Activated CD4-positive, alpha-beta T cell treated with anti-CD3 and anti-CD28 coated beads, Interleukin-2, amount 10 ng/mL, durations not matched to agents 24 days and 14 days (primary cell): ENCODE data around the gene CDYL. TPM values are rescaled to one million over a fixed set of nuclear protein-coding genes. Genes with fewer than 3 reads are reported as not detected.

ENCODE experiments used
- DNase-seq: peaks from one replicate; pipeline ENCODE4 v3.0.0; 2022
- H3K27ac Mint-ChIP-seq: one replicate; pipeline ENCODE4 v1.8.0; 2022; ENCODE audit warnings: mild to moderate bottlenecking, mixed read lengths
- H3K27me3 Mint-ChIP-seq: one replicate; pipeline ENCODE4 v1.8.0; 2022; ENCODE audit warnings: mixed read lengths
- H3K36me3 Mint-ChIP-seq: one replicate; pipeline ENCODE4 v1.8.0; 2022; ENCODE audit warnings: low read depth, mild to moderate bottlenecking, mixed read lengths
- H3K4me1 Mint-ChIP-seq: one replicate; pipeline ENCODE4 v1.8.0; 2021; ENCODE audit warnings: mixed read lengths
- H3K4me3 Mint-ChIP-seq: one replicate; pipeline ENCODE4 v1.8.0; 2022; ENCODE audit warnings: mild to moderate bottlenecking, moderate library complexity, mixed read lengths
- H3K9me3 Mint-ChIP-seq: one replicate; pipeline ENCODE4 v1.8.0; 2021; ENCODE audit warnings: mixed read lengths
- intact Hi-C: fragments of 100-400 bp; cut with micrococcal nuclease; formaldehyde crosslinking; loops from one replicate; pipeline ENCODE4 v1.15.1; 2023
- total RNA-seq: library from RNA; stranded (reverse); gene quantifications from 2 replicates; pipeline ENCODE4 v1.2.3, GENCODE V29; 2022

Gene CDYL
- total RNA-seq, 1 donor from 2014 or later, result 23.4 TPM

DNA sequence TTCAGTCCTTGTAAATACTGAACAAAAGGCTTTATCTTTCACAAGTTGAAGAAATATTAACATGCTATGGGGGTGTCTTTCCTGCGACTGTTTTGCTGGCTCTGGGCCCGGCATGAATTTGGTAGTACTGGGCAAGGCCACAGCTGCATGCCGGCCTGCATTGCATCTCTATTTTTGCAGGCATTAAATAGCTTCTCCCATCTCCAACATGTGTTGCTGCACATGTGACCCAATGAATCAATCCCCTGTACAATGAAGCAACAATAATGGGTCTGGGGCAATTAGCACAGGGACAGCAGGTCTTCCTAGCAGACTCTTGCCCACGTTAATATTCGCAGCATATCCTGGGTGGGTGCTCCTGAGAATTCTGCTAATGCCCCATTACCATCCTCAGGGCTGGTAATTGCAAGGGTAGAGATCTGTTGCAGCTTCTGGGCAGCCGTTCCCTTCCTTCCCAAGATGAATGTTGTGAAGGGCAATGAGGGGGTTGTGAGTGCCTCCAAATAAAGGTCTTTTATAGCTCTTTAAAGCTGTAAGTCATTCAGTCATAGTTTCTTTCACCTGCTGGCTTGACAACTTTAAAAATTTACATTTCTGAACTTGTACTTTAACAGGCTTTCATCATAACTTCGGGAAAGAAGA, 24.3 kb upstream of the CDYL start:
- peaks cover 3% of the 10 kb centered on the region for H3K9me3 Mint-ChIP-seq
- H3K4me3 Mint-ChIP-seq, result no peak overlapping the region
- H3K27ac Mint-ChIP-seq, result no peak overlapping the region
- H3K36me3 Mint-ChIP-seq, result no peaks in the 10 kb centered on the region
- H3K27me3 Mint-ChIP-seq, result peaks cover 18% of the 10 kb centered on the region
- DNase-seq, result no peak
- H3K4me1 Mint-ChIP-seq, result no peaks in the 10 kb centered on the region
- intact Hi-C loops, result no loop called here

GRCh38 chr6:4756247-4756646, 20.0 kb upstream of the CDYL start:
- Mint-ChIP-seq H3K4me1 (no peaks in the 10 kb centered on the region), H3K9me3 (peaks cover 3% of the 10 kb centered on the region), H3K36me3 (no peaks in the 10 kb centered on the region), H3K4me3 (no peak overlapping the region), H3K27ac (no peak overlapping the region), H3K27me3 (peaks cover 15% of the 10 kb centered on the region)
- DNase-seq, result no peak
- intact Hi-C loops, result no loop called here

- Mint-ChIP-seq H3K27me3 (peaks cover 12% of the 10 kb centered on the region), H3K4me3 (no peak overlapping the region), H3K36me3 (no peaks in the 10 kb centered on the region), H3K9me3 (peaks cover 13% of the 10 kb centered on the region), H3K4me1 (no peaks in the 10 kb centered on the region), H3K27ac (no peak overlapping the region)
- intact Hi-C loops, result no loop called here
- no peak for DNase-seq
These were observed 16.2 kb upstream of the CDYL start for GRCh38 chr6:4759997-4760396.

GRCh38 chr6:4760773-4761172, 15.4 kb upstream of the CDYL start:
- H3K36me3 Mint-ChIP-seq, result no peaks in the 10 kb centered on the region
- H3K9me3 Mint-ChIP-seq, result peaks cover 10% of the 10 kb centered on the region
- H3K27me3 Mint-ChIP-seq, result peaks cover 9% of the 10 kb centered on the region
- DNase-seq, result no peak
- intact Hi-C loops, result no loop called here
- no peaks in the 10 kb centered on the region for H3K4me1 Mint-ChIP-seq
- H3K4me3 Mint-ChIP-seq, result no peak overlapping the region
- no peak overlapping the region for H3K27ac Mint-ChIP-seq

GRCh38 chr6:4762294-4762693, 13.9 kb upstream of the CDYL start:
- Mint-ChIP-seq H3K27me3 (peaks cover 6% of the 10 kb centered on the region), H3K27ac (no peak overlapping the region), H3K4me3 (no peak overlapping the region), H3K9me3 (peaks cover 10% of the 10 kb centered on the region), H3K36me3 (no peaks in the 10 kb centered on the region), H3K4me1 (no peaks in the 10 kb centered on the region)
- DNase-seq, result no peak
- intact Hi-C loops, result no loop called here

DNA sequence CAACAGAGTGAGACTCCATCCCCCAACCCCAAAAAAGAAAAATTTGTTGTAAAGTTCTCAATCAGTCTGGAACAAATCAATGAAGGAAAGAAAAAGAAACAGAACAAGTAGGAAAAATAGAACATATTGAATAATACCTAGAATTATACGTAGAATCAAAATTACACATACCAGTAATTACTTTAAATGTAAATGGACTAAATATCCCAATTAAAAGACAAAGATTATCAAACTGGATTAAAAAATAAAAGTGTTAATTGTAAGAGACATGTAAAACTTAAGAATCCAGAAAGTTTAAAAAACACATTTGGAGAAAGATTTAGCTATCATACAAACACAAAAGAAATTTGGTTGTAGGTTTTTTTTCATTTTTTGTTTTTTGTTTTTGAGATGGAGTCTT, 12.3 kb upstream of the CDYL start:
- no peaks in the 10 kb centered on the region for H3K36me3 Mint-ChIP-seq
- no peaks in the 10 kb centered on the region for H3K4me1 Mint-ChIP-seq
- H3K4me3 Mint-ChIP-seq, result no peak overlapping the region

DNA sequence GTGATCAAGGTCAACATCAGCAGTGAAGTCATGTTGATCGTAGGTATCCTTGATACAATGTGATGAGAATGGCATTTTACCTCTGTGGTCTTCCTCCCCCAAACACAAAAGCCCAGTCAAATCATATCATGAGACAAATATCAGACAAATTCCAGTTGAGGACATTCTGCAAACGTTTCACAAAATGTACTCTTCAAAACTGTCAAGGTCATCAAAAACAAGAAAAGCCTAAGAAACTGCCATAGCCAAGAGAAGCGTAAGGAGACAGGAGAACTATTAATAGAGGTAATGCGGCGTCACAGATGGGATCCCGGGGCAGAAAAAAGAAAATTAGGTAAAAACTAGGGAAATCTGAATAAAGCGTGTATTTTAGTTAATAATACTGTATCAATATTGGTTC, 7.4 kb upstream of the CDYL start:
- DNase-seq, result no peak
- Mint-ChIP-seq H3K9me3 (peaks cover under 1% of the 10 kb centered on the region), H3K36me3 (no peaks in the 10 kb centered on the region), H3K4me3 (no peak overlapping the region), H3K27me3 (peaks cover 34% of the 10 kb centered on the region), H3K27ac (no peak overlapping the region), H3K4me1 (peaks cover 6% of the 10 kb centered on the region)
- intact Hi-C loops, result no loop called here

More for the DNA sequence above, 12.3 kb upstream of the CDYL start:
- intact Hi-C loops, result no loop called here
- peaks cover 10% of the 10 kb centered on the region for H3K9me3 Mint-ChIP-seq
- peaks cover 13% of the 10 kb centered on the region for H3K27me3 Mint-ChIP-seq
- DNase-seq, result no peak
- H3K27ac Mint-ChIP-seq, result no peak overlapping the region

- peaks cover 19% of the 10 kb centered on the region for H3K4me1 Mint-ChIP-seq
- peak; percentile 39 for DNase-seq
- H3K27me3 Mint-ChIP-seq, result peaks cover 43% of the 10 kb centered on the region
- H3K36me3 Mint-ChIP-seq, result peaks cover 3% of the 10 kb centered on the region
- no peak overlapping the region for H3K27ac Mint-ChIP-seq
- peaks cover 15% of the 10 kb centered on the region for H3K9me3 Mint-ChIP-seq
- intact Hi-C loops, result loop anchor here (10.0 kb wide), 1 partner anchor 638 kb away; the partner anchor contains the start of gene ECI2
- H3K4me3 Mint-ChIP-seq, result no peak overlapping the region
These were observed 3.5 kb upstream of the CDYL start for GRCh38 chr6:4772750-4773149.

- no peak overlapping the region for H3K27ac Mint-ChIP-seq
- peaks cover 39% of the 10 kb centered on the region for H3K27me3 Mint-ChIP-seq
- H3K4me3 Mint-ChIP-seq, result no peak overlapping the region
- intact Hi-C loops, result loop anchor here (10.0 kb wide), 1 partner anchor 638 kb away; the partner anchor contains the start of gene ECI2
- peak; percentile 39 for DNase-seq
- H3K9me3 Mint-ChIP-seq, result peaks cover 19% of the 10 kb centered on the region
- H3K36me3 Mint-ChIP-seq, result peaks cover 6% of the 10 kb centered on the region
- H3K4me1 Mint-ChIP-seq, result peaks cover 23% of the 10 kb centered on the region
These were observed 3.0 kb upstream of the CDYL start for GRCh38 chr6:4773181-4773580.

DNA sequence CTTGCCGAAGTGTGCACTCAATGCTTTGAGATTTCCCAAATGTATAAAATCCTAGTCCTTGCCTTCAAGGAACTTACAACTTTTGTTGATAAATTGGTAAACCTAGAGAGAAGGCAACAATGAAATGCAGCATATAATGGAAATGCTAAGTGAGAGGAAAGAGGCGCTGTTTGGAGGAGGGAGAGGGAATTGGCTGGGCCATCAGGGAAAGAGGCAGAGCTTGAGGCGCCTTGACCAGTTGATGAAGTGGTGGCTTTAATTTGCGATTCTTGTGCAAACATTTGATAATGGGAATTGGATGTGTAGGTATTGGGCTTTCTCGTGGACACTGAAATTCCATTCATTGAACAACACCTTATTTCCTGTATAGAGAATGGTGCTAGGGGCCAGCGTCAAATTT, 1.9 kb upstream of the CDYL start:
- Mint-ChIP-seq H3K4me1 (peaks cover 32% of the 10 kb centered on the region), H3K9me3 (peaks cover 23% of the 10 kb centered on the region), H3K27ac (peak overlapping the region; percentile 87), H3K4me3 (peak overlapping the region; percentile 83), H3K27me3 (peaks cover 35% of the 10 kb centered on the region), H3K36me3 (peaks cover 9% of the 10 kb centered on the region)
- intact Hi-C loops, result loop anchor here (10.0 kb wide), 1 partner anchor 639 kb away; the partner anchor contains the start of gene ECI2
- DNase-seq, result no peak

DNA sequence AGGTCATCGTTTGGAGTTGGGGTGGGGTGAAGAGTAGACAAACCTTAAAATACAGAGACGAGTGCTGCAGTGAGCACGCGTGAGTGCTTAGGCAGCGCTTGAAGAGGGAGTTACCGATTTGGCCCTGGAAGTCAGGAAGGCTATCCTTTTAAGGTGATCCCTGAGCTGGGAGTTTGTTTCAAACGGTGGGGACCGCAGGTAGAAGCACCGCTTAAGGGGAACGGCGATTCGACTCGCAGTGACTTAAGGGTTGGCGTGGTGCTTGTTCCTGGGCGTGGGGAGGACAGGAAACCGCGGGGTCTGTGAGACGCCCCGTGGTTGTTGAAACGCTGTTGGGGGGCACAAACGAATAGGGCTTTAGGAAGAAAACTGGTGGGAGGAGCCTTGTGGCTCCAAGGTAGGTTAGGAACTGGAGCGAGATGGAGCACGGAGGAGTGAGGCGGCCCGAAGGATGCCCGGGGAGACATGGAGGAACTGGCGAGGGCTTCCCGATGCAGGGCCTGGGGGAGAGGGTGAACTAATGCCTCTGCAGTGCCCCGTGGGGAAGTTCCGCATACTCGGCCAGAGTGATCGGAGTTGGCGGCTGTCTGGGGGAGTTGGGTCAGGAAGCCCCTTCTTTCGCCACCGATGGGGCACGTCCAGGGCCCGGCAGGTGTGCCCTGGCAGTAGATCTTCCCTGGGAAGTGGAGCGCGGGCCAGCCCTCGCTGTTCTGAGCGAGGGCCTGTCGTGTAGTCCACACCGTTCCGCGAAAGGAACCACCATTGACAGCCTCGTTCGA, 1.3 kb upstream of the CDYL start:
- peaks cover 9% of the 10 kb centered on the region for H3K36me3 Mint-ChIP-seq
- peak overlapping the region; percentile 83 for H3K4me3 Mint-ChIP-seq

GRCh38 chr6:4775494-4776130, 592 bp upstream of the CDYL start:
- Mint-ChIP-seq H3K4me3 (peak overlapping the region; percentile 83), H3K27ac (peak overlapping the region; percentile 87), H3K36me3 (peaks cover 9% of the 10 kb centered on the region), H3K27me3 (peaks cover 35% of the 10 kb centered on the region), H3K9me3 (peaks cover 23% of the 10 kb centered on the region), H3K4me1 (peaks cover 37% of the 10 kb centered on the region)
- intact Hi-C loops, result loop anchor here (5.0 to 10.0 kb wide), 5 partner anchors 138 to 753 kb away; partner anchors contain the start of genes ECI2, FARS2 and LYRM4
- peak; percentile 87 for DNase-seq

More for the DNA sequence above, 1.3 kb upstream of the CDYL start:
- peak; percentile 69 for DNase-seq
- intact Hi-C loops, result loop anchor here (5.0 to 10.0 kb wide), 5 partner anchors 138 to 753 kb away; partner anchors contain the start of genes ECI2, FARS2 and LYRM4
- Mint-ChIP-seq H3K4me1 (peaks cover 34% of the 10 kb centered on the region), H3K27me3 (peaks cover 35% of the 10 kb centered on the region), H3K9me3 (peaks cover 23% of the 10 kb centered on the region), H3K27ac (peak overlapping the region; percentile 87)

- Mint-ChIP-seq H3K27me3 (peaks cover 32% of the 10 kb centered on the region), H3K4me3 (peak overlapping the region; percentile 85), H3K36me3 (peaks cover 9% of the 10 kb centered on the region), H3K27ac (peak overlapping the region; percentile 84), H3K4me1 (peaks cover 46% of the 10 kb centered on the region), H3K9me3 (peaks cover 23% of the 10 kb centered on the region)
- intact Hi-C loops, result loop anchor here (5.0 to 10.0 kb wide), 5 partner anchors 139 to 754 kb away; partner anchors contain the start of genes ECI2, FARS2 and LYRM4
- peak; percentile 74 for DNase-seq
These were observed 539 bp downstream of the CDYL start for GRCh38 chr6:4776493-4777393.
